Small intestine (tissue), 7 donors: Measurements from ENCODE around the gene IGF2BP2. TPM values are rescaled to one million over a fixed set of nuclear protein-coding genes. Genes with fewer than 3 reads are reported as not detected.

Experiments
- DNase-seq, 2 donors: peaks; one replicate each; pipeline versions ENCODE4 v3.0.0 to v3.0.0-alpha.2; 2013
- FAIRE-seq: peaks from 2 replicates; lab custom pipeline; 2012; peaks lifted over from hg19 to GRCh38; lab: Jason Lieb, UNC
- H3K27ac ChIP-seq, 3 donors: one replicate each; pipeline ENCODE4 v1.5.1; 2013; ENCODE audit warnings: low read length in 2 of 3, mild to moderate bottlenecking in 2 of 3, control low read depth in 1 of 3, inconsistent platforms in 1 of 3, low read depth in 1 of 3, moderate library complexity in 1 of 3
- H3K27me3 ChIP-seq, 3 donors: one replicate each; pipeline ENCODE4 v1.6.1; 2013; ENCODE audit warnings: low read length in 3 of 3, inconsistent platforms in 1 of 3; ENCODE audit not compliant: control insufficient read depth in 3 of 3, insufficient read depth in 3 of 3
- H3K36me3 ChIP-seq, 3 donors: one replicate each; pipeline ENCODE4 v1.6.1; 2013; ENCODE audit warnings: low read length in 3 of 3, inconsistent platforms in 1 of 3, low read depth in 1 of 3, mild to moderate bottlenecking in 1 of 3, moderate library complexity in 1 of 3; ENCODE audit not compliant: control insufficient read depth in 3 of 3, insufficient read depth in 2 of 3
- H3K4me1 ChIP-seq, 3 donors: one replicate each; pipeline ENCODE4 v1.6.1; 2013; ENCODE audit warnings: low read length in 2 of 3, inconsistent platforms in 1 of 3, low read depth in 1 of 3, mild to moderate bottlenecking in 1 of 3, moderate library complexity in 1 of 3; ENCODE audit not compliant: control insufficient read depth in 3 of 3, insufficient read depth in 2 of 3
- H3K4me3 ChIP-seq, 3 donors: one replicate each; pipeline ENCODE4 v1.5.1; 2013; ENCODE audit warnings: low read length in 3 of 3, control low read depth in 1 of 3, inconsistent platforms in 1 of 3, low read depth in 1 of 3, mild to moderate bottlenecking in 1 of 3, moderate library complexity in 1 of 3
- H3K9me3 ChIP-seq, 2 donors: one replicate each; pipeline ENCODE4 v1.6.1; 2013; ENCODE audit warnings: low read depth in 1 of 2, low read length in 1 of 2; ENCODE audit not compliant: control insufficient read depth in 2 of 2, insufficient read depth in 1 of 2
- WGBS, 3 donors: extraction: QIAGEN DNeasy Blood & Tissue Kit; methylation state at CpG; one replicate each; pipeline ENCODE4 v1.1.7; 2013; 5-methylcytosine and 5-hydroxymethylcytosine counted together
- polyA plus RNA-seq, 4 donors: library from polyadenylated mRNA; stranded (reverse) in 3 of 4; unstranded in 1 of 4; fragments of 200-250 nt in 3 of 4; fragments of 120-200 nt in 1 of 4; gene quantifications; one replicate each; pipeline versions ENCODE4 v1.2.1 to v1.2.3, GENCODE V29; 2013
- donor health status: healthy with polysubstance abuse.
- donor health status: control.
- donor health status: control.
- donor health status: Bipolar disorder and iron deficiency.
- donor health status: healthy.

IGF2BP2 gene
- polyA plus RNA-seq, 4 donors: 12.1 to 93.8 (median 22.9) TPM

- FAIRE-seq: no peak
- Histone ChIP-seq H3K27me3 (no peaks in the 10 kb centered on the region), H3K9me3 (no peaks in the 10 kb centered on the region), H3K4me3 (no peak overlapping the region), H3K4me1 (no peaks in the 10 kb centered on the region), H3K27ac (no peak overlapping the region), H3K36me3 (peaks cover 1 to 81% (median 5%) of the 10 kb centered on the region in 3 donors)
- 54 to 64% (median 62%) methylated on average over 8 of the region's 8 CpGs for WGBS, 3 donors
- peak in 1 of 2 donors; percentile 13 for DNase-seq
Measured at GRCh38 chr3:185658504-185658912, 166.3 kb downstream of the IGF2BP2 start.

GRCh38 chr3:185657691-185658503 is 166.9 kb downstream of the IGF2BP2 start:
- DNase-seq (no peak), FAIRE-seq (no peak)
- no peak overlapping the region for H3K4me3 ChIP-seq
- 84 to 93% (median 91%) methylated on average over 15 of the region's 15 CpGs for WGBS, 3 donors
- H3K27me3 ChIP-seq: no peaks in the 10 kb centered on the region
- no peaks in the 10 kb centered on the region for H3K9me3 ChIP-seq
- H3K4me1 ChIP-seq: no peaks in the 10 kb centered on the region
- H3K36me3 ChIP-seq: peaks cover 1 to 84% (median 5%) of the 10 kb centered on the region in 3 donors
- H3K27ac ChIP-seq: no peak overlapping the region

GRCh38 chr3:185657211-185657610 is 167.6 kb downstream of the IGF2BP2 start:
- no peak for FAIRE-seq
- H3K27ac ChIP-seq: peak overlapping the region in 1 of 3 donors; percentile 17
- H3K4me3 ChIP-seq: no peak overlapping the region
- no peak for DNase-seq
- H3K4me1 ChIP-seq: no peaks in the 10 kb centered on the region
- WGBS, 3 donors: 95 to 97% (median 96%) methylated on average over 12 of the region's 12 CpGs
- H3K36me3 ChIP-seq: peaks cover 1 to 88% (median 5%) of the 10 kb centered on the region in 3 donors
- no peaks in the 10 kb centered on the region for H3K9me3 ChIP-seq
- no peaks in the 10 kb centered on the region for H3K27me3 ChIP-seq

DNA sequence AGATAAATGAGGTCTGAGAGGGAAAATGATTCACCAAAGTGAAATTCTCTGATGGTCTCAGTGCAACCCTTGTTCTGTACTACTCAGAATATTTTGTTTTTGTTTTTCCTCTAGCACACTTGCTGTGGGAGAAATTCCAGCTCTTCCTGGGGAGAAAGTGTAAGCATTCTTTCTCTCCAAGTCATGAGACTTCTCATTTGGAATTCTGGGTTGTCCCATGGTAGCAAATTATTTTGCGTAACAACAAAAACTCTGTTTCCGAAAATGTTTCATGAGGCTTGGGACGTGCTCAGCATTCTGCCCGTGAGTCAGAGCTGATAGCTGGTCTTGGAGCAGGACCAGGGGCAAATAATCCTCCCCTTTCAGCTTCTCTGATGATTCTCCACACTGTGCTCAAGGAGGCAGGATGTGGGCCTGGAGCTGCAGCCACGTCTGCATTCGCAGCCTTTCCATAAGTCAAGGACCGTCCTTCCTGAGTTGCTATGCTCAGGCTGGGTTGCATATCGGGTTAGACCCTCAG is 168.5 kb downstream of the IGF2BP2 start:
- Histone ChIP-seq H3K4me1 (no peaks in the 10 kb centered on the region), H3K4me3 (no peak overlapping the region), H3K27ac (no peak overlapping the region), H3K36me3 (peaks cover 1 to 90% (median 5%) of the 10 kb centered on the region in 3 donors), H3K9me3 (no peaks in the 10 kb centered on the region), H3K27me3 (no peaks in the 10 kb centered on the region)
- WGBS, 3 donors: 81 to 92% (median 92%) methylated on average over 8 of the region's 8 CpGs
- FAIRE-seq (no peak), DNase-seq (no peak)

GRCh38 chr3:185655426-185656320 is 169.2 kb downstream of the IGF2BP2 start:
- Histone ChIP-seq H3K4me3 (no peak overlapping the region), H3K9me3 (no peaks in the 10 kb centered on the region), H3K36me3 (peaks cover 1 to 96% (median 5%) of the 10 kb centered on the region in 3 donors), H3K27me3 (no peaks in the 10 kb centered on the region), H3K27ac (no peak overlapping the region), H3K4me1 (no peaks in the 10 kb centered on the region)
- no peak for FAIRE-seq
- no peak for DNase-seq
- WGBS, 3 donors: 91 to 93% (median 91%) methylated on average over 12 of the region's 12 CpGs

DNA sequence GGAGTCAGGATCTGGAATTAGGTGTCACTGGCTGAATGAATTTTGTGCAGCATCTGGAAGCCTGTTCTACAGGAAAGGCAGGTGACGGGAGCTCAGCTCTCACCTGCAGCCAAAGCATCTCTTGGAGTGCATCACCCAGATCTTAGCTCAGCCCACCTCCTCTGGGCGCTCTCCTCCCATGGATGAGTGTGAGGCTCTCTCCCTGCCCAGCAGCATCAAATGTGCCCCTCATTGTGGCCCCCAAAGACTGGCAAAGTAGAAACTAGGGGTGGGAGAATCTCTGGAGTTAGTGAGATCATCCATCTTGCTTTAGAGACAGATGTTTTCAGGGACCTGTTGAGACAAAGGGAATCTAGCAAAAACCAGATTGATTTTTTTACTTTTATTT is 170.1 kb downstream of the IGF2BP2 start:
- Histone ChIP-seq H3K36me3 (peaks cover 1 to 94% (median 5%) of the 10 kb centered on the region in 3 donors), H3K27ac (no peak overlapping the region), H3K9me3 (no peaks in the 10 kb centered on the region), H3K27me3 (no peaks in the 10 kb centered on the region), H3K4me1 (no peaks in the 10 kb centered on the region), H3K4me3 (no peak overlapping the region)
- 88 to 94% (median 89%) methylated on average over 2 of the region's 2 CpGs for WGBS, 3 donors
- no peak for FAIRE-seq
- no peak for DNase-seq

DNA sequence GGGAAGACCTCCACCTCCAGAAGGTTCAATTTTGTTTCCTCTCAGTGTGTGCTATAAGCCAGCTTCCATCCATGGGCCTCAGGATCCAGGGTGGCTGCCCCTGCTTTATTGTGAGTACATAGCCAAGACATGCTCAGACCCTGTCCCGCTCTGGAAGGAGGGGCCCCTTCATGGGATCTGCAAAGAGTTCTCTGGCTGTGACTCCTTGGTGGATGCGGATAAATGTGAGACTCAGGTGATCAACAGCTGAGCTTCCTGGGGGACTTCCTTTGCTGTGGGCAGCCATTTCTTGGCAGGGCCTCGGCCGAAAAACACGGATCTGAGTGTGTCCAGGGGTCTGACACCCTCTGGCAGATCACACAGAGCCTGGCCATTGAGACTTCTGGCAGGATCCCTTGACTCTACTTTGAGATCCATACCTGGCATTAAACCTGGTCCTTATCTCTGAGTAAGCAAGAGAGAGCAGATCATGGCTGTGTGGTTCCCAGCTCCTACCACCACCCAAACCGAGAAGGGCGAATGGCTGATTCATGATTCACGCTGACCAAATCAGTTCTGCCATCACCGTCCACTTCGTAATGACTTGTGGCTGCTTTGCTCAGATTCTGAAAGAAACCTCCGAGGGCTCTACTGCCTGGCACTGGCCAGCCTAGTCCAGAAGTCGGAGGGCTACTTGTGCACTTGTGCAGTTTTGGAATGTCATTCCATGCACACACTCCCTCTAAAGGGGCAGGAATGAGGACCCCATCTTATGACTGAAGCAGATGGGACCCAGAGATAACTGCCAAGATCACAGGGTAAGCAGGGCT is 170.7 kb downstream of the IGF2BP2 start:
- no peak overlapping the region for H3K27ac ChIP-seq
- peaks cover 1 to 94% (median 5%) of the 10 kb centered on the region in 3 donors for H3K36me3 ChIP-seq
- H3K4me3 ChIP-seq: no peak overlapping the region
- no peak for FAIRE-seq
- no peak for DNase-seq
- H3K27me3 ChIP-seq: no peaks in the 10 kb centered on the region
- H3K9me3 ChIP-seq: no peaks in the 10 kb centered on the region
- H3K4me1 ChIP-seq: no peaks in the 10 kb centered on the region
- 89 to 94% (median 91%) methylated on average over 12 of the region's 12 CpGs for WGBS, 3 donors
